ENCODE results near the gene SMYD3. TPM values are rescaled to one million over a fixed set of nuclear protein-coding genes. Genes with fewer than 3 reads are reported as not detected.

SMYD3 gene
- total and polyA plus RNA-seq, 2 of the 4 experiments (the other 2 are of a cell fraction): 26.5 to 37.6 TPM

GRCh38 chr1:246304484-246305259 lies 202.4 kb downstream of the SMYD3 start:
- no CpG with 5 or more reads among the region's 5 CpGs for WGBS, 2 experiments (ENCODE audit: extremely low coverage in 2 of 2, insufficient read length in 1 of 2)
- H2BK5ac ChIP-seq (ENCODE audit: low read depth, low read length, poor library complexity, severe bottlenecking): no peak overlapping the region
- no peak overlapping the region for H4K8ac ChIP-seq (ENCODE audit: low read depth in 2 of 2, low read length in 2 of 2)
- no peak overlapping the region for H3K9ac ChIP-seq (ENCODE audit: low read depth, low read length)
- H3K79me1 ChIP-seq (ENCODE audit: low read depth in 1 of 2, low read length in 2 of 2): peaks cover 0 to 3% of the 10 kb centered on the region in 2 experiments; a peak in 1 of 4 replicates
- in situ Hi-C loops (cut with MboI; ENCODE audit: low sequenced_read_pairs) (no loop called here), dilution Hi-C loops (cut with HindIII; ENCODE audit: low sequenced_read_pairs, unreplicated experiment) (no loop called here), intact Hi-C loops (cut with micrococcal nuclease) (no loop called here)
- no peak overlapping the region for H4K91ac ChIP-seq (ENCODE audit: insufficient read depth, low read depth, low read length)
- H3K36me3 ChIP-seq (ENCODE audit: control insufficient read depth, insufficient read depth, low read length): no peaks in the 10 kb centered on the region
- H2BK15ac ChIP-seq (ENCODE audit: low read depth, low read length): no peak overlapping the region
- H3K4me2 ChIP-seq (ENCODE audit: low read depth, low read length): no peak overlapping the region
- POLR2A ChIA-PET (ENCODE audit: unreplicated experiment): no interaction called here
- H4K5ac ChIP-seq (ENCODE audit: low read depth, low read length): no peak overlapping the region
- no TSS peak for BruUV-seq (replicated peaks)
- no peak overlapping the region for H3K4ac ChIP-seq (ENCODE audit: low read depth, low read length)
- H3K27ac ChIP-seq (ENCODE audit: insufficient read depth, low read length): no peak overlapping the region
- H3K4me3 ChIP-seq (ENCODE audit: insufficient read depth, low read depth, low read length): no peak overlapping the region
- no peak overlapping the region for H3K56ac ChIP-seq (ENCODE audit: extremely low read depth, insufficient read depth, low read length)
- no peaks in the 10 kb centered on the region; the same call in 1 of the 2 replicates for H3K9me1 ChIP-seq (ENCODE audit: insufficient read depth, low read length)
- DNase-seq (no peak), ATAC-seq (ENCODE audit: low read depth) (no peak)
- peaks cover 10% of the 10 kb centered on the region for H3K4me1 ChIP-seq (ENCODE audit: control insufficient read depth, insufficient read depth, low read length)
- H3K23ac ChIP-seq (ENCODE audit: low read depth, low read length): no peak overlapping the region
- peak overlapping the region; percentile 35; the same call in 1 of the 2 replicates for H3K14ac ChIP-seq (replicated peaks; ENCODE audit: low read depth, low read length)
- no peak overlapping the region for H2BK120ac ChIP-seq (ENCODE audit: low read depth, low read length)
- CTCF ChIA-PET: interaction anchor here (0.5 kb wide), 1 partner anchor 67 kb away, joined by 3 read pairs; no protein-coding TSS in a partner anchor
- H2AFZ ChIP-seq (replicated peaks; ENCODE audit: low read length, poor library complexity): no peak overlapping the region
- H2AK9ac ChIP-seq (replicated peaks; ENCODE audit: low read depth, low read length, poor library complexity): no peak overlapping the region
- no peak overlapping the region for H3K18ac ChIP-seq (ENCODE audit: low read depth, low read length)
- no peak overlapping the region for H2BK20ac ChIP-seq (ENCODE audit: low read depth, low read length)
- no peak for TF ChIP-seq FOS (IDR thresholded peaks at IDR 0.05; ENCODE audit: low read depth, low read length)
- no peak for TF ChIP-seq RFX5 (IDR thresholded peaks at IDR 0.05; ENCODE audit: low read depth, low read length)
- TF ChIP-seq CEBPB (IDR thresholded peaks at IDR 0.05; ENCODE audit: low read depth, low read length): no peak
- TF ChIP-seq POLR2A (IDR thresholded peaks at IDR 0.05; ENCODE audit: low read depth, low read length): no peak
- no peak for TF ChIP-seq RAD21 (IDR thresholded peaks at IDR 0.05; ENCODE audit: low read length)
- TF ChIP-seq SMC3 (IDR thresholded peaks at IDR 0.05; ENCODE audit: low read depth, low read length): no peak
- no peak for TF ChIP-seq MXI1 (IDR thresholded peaks at IDR 0.05; ENCODE audit: borderline replicate concordance, low read depth, low read length)
- no peak for TF ChIP-seq MAFK (IDR thresholded peaks at IDR 0.05; ENCODE audit: low read depth, low read length)
- no peak for TF ChIP-seq ELK1 (IDR thresholded peaks at IDR 0.05; ENCODE audit: borderline replicate concordance, low read depth, low read length)
- TF ChIP-seq BHLHE40 (IDR thresholded peaks at IDR 0.05; ENCODE audit: low read depth, low read length): no peak
- TF ChIP-seq USF2 (IDR thresholded peaks at IDR 0.05; ENCODE audit: low read depth, low read length): no peak
- no peak for TF ChIP-seq NFE2L2 (IDR thresholded peaks at IDR 0.05; ENCODE audit: low read depth, low read length)
- H4K20me1 ChIP-seq (ENCODE audit: insufficient read depth, low read length): no peaks in the 10 kb centered on the region
- H3K27me3 ChIP-seq (ENCODE audit: control insufficient read depth, insufficient read depth, low read length): no peaks in the 10 kb centered on the region
- no peaks in the 10 kb centered on the region for H3K9me3 ChIP-seq (ENCODE audit: control insufficient read depth, insufficient read depth, low read length)
- H2AK5ac ChIP-seq (ENCODE audit: low read depth, low read length): no peak overlapping the region
